GM19328 (cell line): ENCODE data around the gene RITA1.
A peak's percentile ranks its signal among the peaks of the same experiment; 100 is the strongest.
"Not testable (repeated sequence)": the region's sequence is repeated elsewhere in the genome, so short reads cannot be mapped to it uniquely, and the experiment has no call there.

Source experiments
- ATAC-seq: cut with Tn5 transposase; IDR thresholded peaks from one replicate; pipeline ENCODE4 v1.9.1; 2021; ENCODE audit warnings: mild to moderate bottlenecking, moderate library complexity; ENCODE audit not compliant: unreplicated experiment

The RITA1 gene

GRCh38 chr12:113201187-113202177 lies 16.0 kb downstream of the RITA1 start:
- no peak for ATAC-seq

- ATAC-seq = no peak
These were observed 17.0 kb downstream of the RITA1 start for GRCh38 chr12:113202300-113203075.

- no peak for ATAC-seq
These were observed 18.6 kb downstream of the RITA1 start for GRCh38 chr12:113203852-113204760.

- no peak for ATAC-seq
These were observed 19.3 kb downstream of the RITA1 start for GRCh38 chr12:113204804-113205203.

GRCh38 chr12:113206802-113207201 lies 21.3 kb downstream of the RITA1 start:
- not testable (repeated sequence) for ATAC-seq

- no peak for ATAC-seq
These were observed 22.1 kb downstream of the RITA1 start for GRCh38 chr12:113207613-113208040.

- peak; percentile 75 for ATAC-seq
These were observed 22.8 kb downstream of the RITA1 start for GRCh38 chr12:113208041-113208934.

- ATAC-seq = no peak
These were observed 25.6 kb downstream of the RITA1 start for GRCh38 chr12:113211160-113211559.

- ATAC-seq = no peak
These were observed 29.4 kb downstream of the RITA1 start for GRCh38 chr12:113214895-113215400.

- no peak for ATAC-seq
These were observed 30.5 kb downstream of the RITA1 start for GRCh38 chr12:113216027-113216426.

- no peak for ATAC-seq
These were observed 35.2 kb downstream of the RITA1 start for GRCh38 chr12:113220593-113221180.

GRCh38 chr12:113221181-113221996 lies 35.9 kb downstream of the RITA1 start, which contains the start of gene TPCN1:
TSS of gene TPCN1 (plus strand) at chr12:113221464. CDS start at chr12:113226853, 5,389 bp downstream.
- peak; percentile 93 for ATAC-seq

GRCh38 chr12:113221997-113222729 lies 36.6 kb downstream of the RITA1 start:
- ATAC-seq = no peak

- no peak for ATAC-seq
These were observed 37.4 kb downstream of the RITA1 start for GRCh38 chr12:113222730-113223531.

GRCh38 chr12:113224955-113225354 lies 39.4 kb downstream of the RITA1 start:
- no peak for ATAC-seq
